OCI-LY7 (cell line): ENCODE data around the gene CHCHD10. TPM values are rescaled to one million over a fixed set of nuclear protein-coding genes. Genes with fewer than 3 reads are reported as not detected.

ENCODE experiments used
- BruUV-seq: library from RNA; stranded (reverse); fragments of 400-500 nt; replicated peaks from 2 replicates; lab custom pipeline; 2021; lab: Mats Ljungman, UMichigan
- CTCF ChIA-PET: fragments of 300-600 bp; sonication (Branson Sonifier 250); formaldehyde crosslinking; loops from one replicate; lab custom pipeline; 2022; ENCODE audit warnings: antibody characterized with exemption; ENCODE audit not compliant: unreplicated experiment; lab: Charles Lee
- POLR2A ChIA-PET: fragments of 300-600 bp; sonication (Branson Sonifier 250); formaldehyde crosslinking; loops from one replicate; lab custom pipeline; 2022; ENCODE audit warnings: antibody characterized with exemption; lab: Charles Lee
- DNase-seq: peaks from one replicate; pipeline ENCODE4 v3.0.0-alpha.2; 2015; ENCODE audit warnings: low spot score
- H2AFZ ChIP-seq: fragments of 200-600 bp; sonication (generic), shearing (Covaris generic); 2 replicates; pipeline ENCODE4 v1.6.1; 2014; ENCODE audit warnings: mild to moderate bottlenecking, antibody characterized with exemption, low read length, moderate library complexity
- H3K27ac ChIP-seq: fragments of 200-600 bp; sonication (generic); 2 replicates; pipeline ENCODE4 v1.5.1; 2014; ENCODE audit warnings: mixed run types, low read depth, mild to moderate bottlenecking, moderate library complexity, low read length, inconsistent platforms; ENCODE audit not compliant: poor library complexity, severe bottlenecking
- H3K36me3 ChIP-seq: fragments of 200-600 bp; sonication (generic); 2 replicates; pipeline ENCODE4 v1.6.1; 2014; ENCODE audit warnings: mild to moderate bottlenecking, antibody characterized with exemption, low read length, moderate library complexity, mixed read lengths; ENCODE audit not compliant: insufficient read depth
- H3K4me1 ChIP-seq: fragments of 200-600 bp; sonication (generic); 2 replicates; pipeline ENCODE4 v1.5.1; 2014; ENCODE audit warnings: mild to moderate bottlenecking, low read length; ENCODE audit not compliant: insufficient read depth, poor library complexity, severe bottlenecking
- H3K4me2 ChIP-seq: fragments of 200-600 bp; sonication (generic); 2 replicates; pipeline ENCODE4 v1.6.1; 2014; ENCODE audit warnings: mild to moderate bottlenecking, low read length
- H3K4me3 ChIP-seq: fragments of 200-600 bp; sonication (generic); 2 replicates; pipeline ENCODE4 v1.5.1; 2014; ENCODE audit warnings: mild to moderate bottlenecking, low read depth, low read length; ENCODE audit not compliant: poor library complexity, severe bottlenecking
- H3K79me2 ChIP-seq: fragments of 200-600 bp; sonication (generic); 2 replicates; pipeline ENCODE4 v1.6.1; 2016; ENCODE audit warnings: low read depth, mild to moderate bottlenecking, low read length, moderate library complexity, mixed read lengths; ENCODE audit not compliant: insufficient read depth
- H3K9me2 ChIP-seq: fragments of 200-600 bp; sonication (generic); 2 replicates; pipeline ENCODE4 v1.6.1; 2016; ENCODE audit warnings: mild to moderate bottlenecking, low read length, mixed read lengths; ENCODE audit not compliant: insufficient read depth
- H3K9me3 ChIP-seq: fragments of 200-600 bp; sonication (generic); 2 replicates; pipeline ENCODE4 v1.6.1; 2014; ENCODE audit warnings: mild to moderate bottlenecking, mixed run types, low read length, mixed read lengths
- H4K20me1 ChIP-seq: fragments of 200-600 bp; sonication (generic); 2 replicates; pipeline ENCODE4 v1.6.1; 2014; ENCODE audit warnings: mild to moderate bottlenecking, antibody characterized with exemption, low read length, moderate library complexity, mixed read lengths; ENCODE audit not compliant: insufficient read depth
- CTCF ChIP-seq: fragments of 200-600 bp; sonication (generic); conservative IDR thresholded peaks from 2 replicates; pipeline ENCODE4 v1.5.1; 2014; ENCODE audit warnings: mild to moderate bottlenecking, antibody characterized with exemption, low read length, moderate library complexity, mixed read lengths
- EZH2phosphoT487 ChIP-seq: fragments of 200-600 bp; sonication (generic); IDR thresholded peaks from 2 replicates; pipeline ENCODE4 v1.6.1; 2018; ENCODE audit warnings: low read depth, borderline replicate concordance, mild to moderate bottlenecking, mixed run types, antibody characterized with exemption, low read length, moderate library complexity, mixed read lengths
- intact Hi-C: fragments of 100-400 bp; cut with micrococcal nuclease; formaldehyde crosslinking; loops from one replicate; pipeline ENCODE4 v1.10.0; 2022; ENCODE audit not compliant: unreplicated experiment
- total RNA-seq, 2 experiments: library from RNA; depleted of rRNA in 1 of 2; stranded (reverse); fragments of >200 nt in 1 of 2; shearing (Covaris generic) in 1 of 2; gene quantifications; 2 replicates each; pipeline ENCODE4 v1.2.3, GENCODE V29; 2014 to 2022

CHCHD10 gene
- total RNA-seq, 2 experiments from 2014 or later: 50.8 to 252 TPM

- no peaks in the 10 kb centered on the region for H3K9me3 ChIP-seq
- peaks cover 20% of the 10 kb centered on the region for H3K36me3 ChIP-seq
- no peaks in the 10 kb centered on the region for H3K9me2 ChIP-seq
- H4K20me1 ChIP-seq: no peaks in the 10 kb centered on the region
- TF ChIP-seq CTCF (no peak), EZH2phosphoT487 (no peak)
- peaks cover 53% of the 10 kb centered on the region for H3K4me1 ChIP-seq
- no peak overlapping the region for H3K4me2 ChIP-seq
- H3K27ac ChIP-seq: no peak overlapping the region
- POLR2A ChIA-PET: no interaction called here
- H3K4me3 ChIP-seq: no peak overlapping the region
- intact Hi-C loops: loop anchor here (10.0 kb wide), 1 partner anchor 825 kb away; no protein-coding TSS in a partner anchor
- H3K79me2 ChIP-seq: no peaks in the 10 kb centered on the region
- no peak overlapping the region for H2AFZ ChIP-seq
- no TSS peak for BruUV-seq
- CTCF ChIA-PET: interaction anchor here (1.4 kb wide), 1 partner anchor 12 kb away, joined by 3 read pairs; no protein-coding TSS in a partner anchor
- no peak for DNase-seq
These were observed 8.2 kb downstream of the CHCHD10 start for GRCh38 chr22:23759566-23759965.

GRCh38 chr22:23756891-23757290 lies 10.9 kb downstream of the CHCHD10 start:
- ChIA-PET CTCF (interaction anchor here (0.6 kb wide), 1 partner anchor 100 kb away, joined by 3 read pairs; no protein-coding TSS in a partner anchor), POLR2A (interaction anchor here (0.7 to 1.0 kb wide), 2 partner anchors 45 to 47 kb away, joined by 4 read pairs; no protein-coding TSS in a partner anchor)
- H3K36me3 ChIP-seq: no peaks in the 10 kb centered on the region; the same call in 1 of the 2 replicates
- H3K79me2 ChIP-seq: peaks cover 11% of the 10 kb centered on the region; the same call in 1 of the 2 replicates
- H3K9me2 ChIP-seq: no peaks in the 10 kb centered on the region
- BruUV-seq: no TSS peak
- no peak for TF ChIP-seq CTCF
- TF ChIP-seq EZH2phosphoT487: no peak
- H3K27ac ChIP-seq: peak overlapping the region; percentile 57
- H3K4me2 ChIP-seq: peak overlapping the region; percentile 33
- intact Hi-C loops: loop anchor here (10.0 kb wide), 1 partner anchor 822 kb away; no protein-coding TSS in a partner anchor
- peak; percentile 39 for DNase-seq
- H3K4me1 ChIP-seq: peaks cover 41% of the 10 kb centered on the region
- H2AFZ ChIP-seq: no peak overlapping the region; the same call in 1 of the 2 replicates
- no peaks in the 10 kb centered on the region for H4K20me1 ChIP-seq
- no peak overlapping the region for H3K4me3 ChIP-seq
- no peaks in the 10 kb centered on the region for H3K9me3 ChIP-seq

GRCh38 chr22:23755711-23756110 lies 12.1 kb downstream of the CHCHD10 start:
- H3K4me3 ChIP-seq: peak overlapping the region; percentile 78
- DNase-seq: no peak
- H3K9me2 ChIP-seq: no peaks in the 10 kb centered on the region
- ChIA-PET CTCF (no interaction called here), POLR2A (interaction anchor here (1.0 to 2.3 kb wide), 2 partner anchors 11 to 101 kb away, joined by 3 to 8 read pairs; partner anchors contain the start of gene SLC2A11)
- TF ChIP-seq CTCF: no peak
- no peak for TF ChIP-seq EZH2phosphoT487
- peak overlapping the region; percentile 95 for H3K27ac ChIP-seq
- peak overlapping the region; percentile 14; the same call in 1 of the 2 replicates for H2AFZ ChIP-seq
- no peaks in the 10 kb centered on the region for H3K9me3 ChIP-seq
- intact Hi-C loops: loop anchor here (10.0 kb wide), 1 partner anchor 821 kb away; no protein-coding TSS in a partner anchor
- H3K36me3 ChIP-seq: no peaks in the 10 kb centered on the region; the same call in 1 of the 2 replicates
- no peaks in the 10 kb centered on the region for H4K20me1 ChIP-seq
- peaks cover 48% of the 10 kb centered on the region for H3K4me1 ChIP-seq
- peak overlapping the region; percentile 93 for H3K4me2 ChIP-seq
- H3K79me2 ChIP-seq: peaks cover 11% of the 10 kb centered on the region; the same call in 1 of the 2 replicates
- no TSS peak for BruUV-seq
